ENCODE results near the gene PITHD1. TPM values are rescaled to one million over a fixed set of nuclear protein-coding genes. Genes with fewer than 3 reads are reported as not detected.

PITHD1 gene
- total and polyA plus RNA-seq, 2 donors (not counting 3 experiments of a cell fraction or from before 2014, with no cell fraction given) = 35.8 to 43.1 TPM

GRCh38 chr1:23763041-23763577, 15.1 kb upstream of the PITHD1 start:
- H4K20me1 ChIP-seq (replicated peaks; ENCODE audit: control insufficient read depth, extremely low read depth, insufficient read depth, low read length) = no peaks in the 10 kb centered on the region
- H3K4me2 ChIP-seq (ENCODE audit: insufficient read depth, low read length) = no peak overlapping the region
- no peaks in the 10 kb centered on the region for H3K9me1 ChIP-seq (replicated peaks; ENCODE audit: control insufficient read depth, extremely low read depth, insufficient read depth, low read length)
- peaks cover 13 to 27% of the 10 kb centered on the region in 2 experiments for H3K36me3 ChIP-seq (ENCODE audit: control insufficient read depth in 2 of 2, extremely low read depth in 1 of 2, insufficient read depth in 2 of 2, low read length in 2 of 2)
- H3K79me2 ChIP-seq (ENCODE audit: control insufficient read depth, insufficient read depth, low read length) = no peaks in the 10 kb centered on the region
- H3K9me3 ChIP-seq (replicated peaks; ENCODE audit: control insufficient read depth, insufficient read depth, low read length) = no peaks in the 10 kb centered on the region
- DNase-seq (ENCODE audit: low read depth, low spot score) (no peak), FAIRE-seq (no peak)
- H3K9ac ChIP-seq (replicated peaks; ENCODE audit: extremely low read depth, insufficient read depth, low read length) = no peak overlapping the region
- no peaks in the 10 kb centered on the region for H3K27me3 ChIP-seq (ENCODE audit: control insufficient read depth in 2 of 2, insufficient read depth in 2 of 2, low read length in 2 of 2)
- H3K27ac ChIP-seq (ENCODE audit: insufficient read depth, low read depth, low read length) = no peak overlapping the region
- BruUV-seq (replicated peaks) = no TSS peak
- intact Hi-C loops (cut with micrococcal nuclease) = no loop called here
- ChIA-PET CTCF (interaction anchor here (1.4 kb wide), 1 partner anchor 8 kb away, joined by 10 read pairs; no protein-coding TSS in a partner anchor), POLR2A (no interaction called here)
- H3K4me1 ChIP-seq (ENCODE audit: control insufficient read depth, extremely low read depth, insufficient read depth, low read length) = no peaks in the 10 kb centered on the region
- TF ChIP-seq CTCF (IDR thresholded peaks at IDR 0.05; ENCODE audit: extremely low read depth in 1 of 2, insufficient read depth in 1 of 2, low read depth in 1 of 2, low read length in 2 of 2) (no peak), JUN (IDR thresholded peaks at IDR 0.05; ENCODE audit: borderline replicate concordance, insufficient read depth, insufficient read length, low read depth) (no peak), POLR2A (IDR thresholded peaks at IDR 0.05; ENCODE audit: low read depth, low read length) (no peak), GATA2 (IDR thresholded peaks at IDR 0.05; ENCODE audit: insufficient read depth, insufficient read length, low read depth, low read length) (no peak), FOS (IDR thresholded peaks at IDR 0.05; ENCODE audit: borderline replicate concordance, insufficient read depth, low read length) (no peak), POLR2AphosphoS5 (IDR thresholded peaks at IDR 0.05; ENCODE audit: insufficient read depth, low read depth, low read length) (no peak), EZH2 (IDR thresholded peaks at IDR 0.05; ENCODE audit: borderline replicate concordance, low read depth, low read length, severe bottlenecking) (no peak), MYC (IDR thresholded peaks at IDR 0.05; ENCODE audit: low read depth, low read length) (no peak), MAX (IDR thresholded peaks at IDR 0.05; ENCODE audit: insufficient read depth, insufficient read length) (no peak)
- no peak overlapping the region for H3K4me3 ChIP-seq (replicated peaks in 1 of 3; ENCODE audit: insufficient read depth in 1 of 3, low read depth in 1 of 3, low read length in 3 of 3)
- H2AFZ ChIP-seq (ENCODE audit: low read depth, low read length) = no peak overlapping the region
- dilution Hi-C loops (cut with MboI; ENCODE audit: extremely low pct_ligation_motif_present, low sequenced_read_pairs) = no loop called here
